Fibroblast of lung (primary cell): ENCODE measurements around the gene ILRUN. TPM values are rescaled to one million over a fixed set of nuclear protein-coding genes. Genes with fewer than 3 reads are reported as not detected.
"Not testable (repeated sequence)": the region's sequence is repeated elsewhere in the genome, so short reads cannot be mapped to it uniquely, and the experiment has no call there.

Experiments
- DNase-seq, 2 donors: peaks; one replicate each; pipeline versions ENCODE4 v3.0.0 to v3.0.0-alpha.2; 2010; ENCODE audit warnings: low read depth in 2 of 2
- H2AFZ ChIP-seq: 2 replicates; pipeline ENCODE4 v1.5.1; 2012; ENCODE audit warnings: low read length, control low read depth, inconsistent platforms
- H3K27ac ChIP-seq: 2 replicates; pipeline ENCODE4 v1.5.1; 2011; ENCODE audit warnings: low read length, control low read depth; ENCODE audit not compliant: insufficient read depth
- H3K27me3 ChIP-seq: 2 replicates; pipeline ENCODE4 v1.5.1; 2011; ENCODE audit warnings: mild to moderate bottlenecking, low read length; ENCODE audit not compliant: control insufficient read depth, insufficient read depth
- H3K36me3 ChIP-seq: 2 replicates; pipeline ENCODE4 v1.5.1; 2011; ENCODE audit warnings: low read length; ENCODE audit not compliant: control insufficient read depth, insufficient read depth
- H3K4me1 ChIP-seq: 2 replicates; pipeline ENCODE4 v1.5.1; 2011; ENCODE audit warnings: low read length; ENCODE audit not compliant: control insufficient read depth, insufficient read depth; ENCODE audit errors: extremely low read depth
- H3K4me2 ChIP-seq: 2 replicates; pipeline ENCODE4 v1.5.1; 2011; ENCODE audit warnings: low read length, control low read depth; ENCODE audit not compliant: insufficient read depth; ENCODE audit errors: extremely low read depth
- H3K4me3 ChIP-seq, 4 experiments: fragments of 200-600 bp in 1 of 4; sonication (generic) in 1 of 4; replicated peaks in 1 of 4; 2 replicates each; pipeline ENCODE4 v1.5.1; 2011 to 2016; ENCODE audit warnings: low read length in 4 of 4, low read depth in 3 of 4, mild to moderate bottlenecking in 3 of 4, control low read depth in 2 of 4, inconsistent platforms in 1 of 4, mixed read lengths in 1 of 4; ENCODE audit not compliant: insufficient read depth in 1 of 4; ENCODE audit errors: control extremely low read depth in 1 of 4
- H3K79me2 ChIP-seq: 2 replicates; pipeline ENCODE4 v1.5.1; 2012; ENCODE audit warnings: mild to moderate bottlenecking, low read length, inconsistent platforms; ENCODE audit not compliant: control insufficient read depth, insufficient read depth
- H3K9ac ChIP-seq: 2 replicates; pipeline ENCODE4 v1.5.1; 2011; ENCODE audit warnings: mild to moderate bottlenecking, low read length, control low read depth; ENCODE audit not compliant: insufficient read depth
- H3K9me3 ChIP-seq: 2 replicates; pipeline ENCODE4 v1.5.1; 2012; ENCODE audit warnings: low read depth, low read length; ENCODE audit not compliant: control insufficient read depth, insufficient read depth
- H4K20me1 ChIP-seq: 2 replicates; pipeline ENCODE4 v1.5.1; 2011; ENCODE audit warnings: low read length; ENCODE audit not compliant: control insufficient read depth, insufficient read depth; ENCODE audit errors: extremely low read depth
- EZH2 ChIP-seq: IDR thresholded peaks from 2 replicates; pipeline ENCODE4 v1.5.1; 2012; ENCODE audit warnings: low read length, control low read depth, mild to moderate bottlenecking; ENCODE audit errors: missing control alignments
- polyA plus RNA-seq, 2 donors: library from polyadenylated mRNA; depleted of rRNA in 1 of 2; stranded (reverse) in 1 of 2; unstranded in 1 of 2; fragments of >200 nt; gene quantifications; 2 replicates each; pipeline ENCODE4 v1.2.1, GENCODE V29; 2011 to 2012; ENCODE audit warnings: missing spikeins in 1 of 2
- total RNA-seq: library from RNA; depleted of rRNA; stranded (reverse); fragments of >200 nt; gene quantifications from 2 replicates; pipeline ENCODE4 v1.2.1, GENCODE V29; 2014
- TF ChIP-seq, protein P1 (sequence below), 2 donors: IDR thresholded peaks in 1 of 2; conservative IDR thresholded peaks in 1 of 2; 1 replicate in 1 of 2; 2 replicates in 1 of 2; pipeline ENCODE4 v1.5.1; 2011 to 2012; ENCODE audit warnings: low read length in 2 of 2, control low read depth in 1 of 2, inconsistent platforms in 1 of 2, low read depth in 1 of 2, mild to moderate bottlenecking in 1 of 2

The ILRUN gene
- total and polyA plus RNA-seq, 2 donors (not counting 1 experiment from before 2014, with no cell fraction given) = 44.1 to 60.1 TPM

DNA sequence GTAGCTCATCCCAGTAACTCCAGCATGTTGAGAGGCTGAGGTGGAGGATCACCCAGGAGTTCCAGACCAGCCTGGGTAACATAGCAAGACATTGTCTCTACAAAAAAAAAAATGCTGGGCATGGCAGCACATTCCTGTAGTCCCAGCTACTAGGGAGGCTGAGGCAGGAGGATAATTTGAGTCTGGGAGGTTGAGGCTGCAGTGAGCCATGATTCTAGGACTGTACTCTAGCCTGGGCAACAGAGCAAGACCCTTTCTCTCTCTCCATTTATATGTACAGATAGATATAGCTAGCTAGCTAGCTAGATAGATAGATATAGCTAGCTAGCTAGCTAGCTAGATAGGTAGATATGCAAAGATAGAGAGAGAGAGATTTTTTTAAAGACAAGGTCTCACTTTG is 20.4 kb downstream of the ILRUN start:
- Histone ChIP-seq H3K27ac (no peak overlapping the region), H3K36me3 (no peaks in the 10 kb centered on the region), H3K4me1 (peaks cover 19% of the 10 kb centered on the region), H3K27me3 (no peaks in the 10 kb centered on the region), H2AFZ (no peak overlapping the region), H3K9ac (no peak overlapping the region), H3K79me2 (peaks cover 43% of the 10 kb centered on the region), H4K20me1 (peaks cover 2% of the 10 kb centered on the region), H3K4me2 (no peak overlapping the region), H3K9me3 (no peaks in the 10 kb centered on the region), H3K4me3 (no peak overlapping the region)
- TF ChIP-seq, protein P1, sequence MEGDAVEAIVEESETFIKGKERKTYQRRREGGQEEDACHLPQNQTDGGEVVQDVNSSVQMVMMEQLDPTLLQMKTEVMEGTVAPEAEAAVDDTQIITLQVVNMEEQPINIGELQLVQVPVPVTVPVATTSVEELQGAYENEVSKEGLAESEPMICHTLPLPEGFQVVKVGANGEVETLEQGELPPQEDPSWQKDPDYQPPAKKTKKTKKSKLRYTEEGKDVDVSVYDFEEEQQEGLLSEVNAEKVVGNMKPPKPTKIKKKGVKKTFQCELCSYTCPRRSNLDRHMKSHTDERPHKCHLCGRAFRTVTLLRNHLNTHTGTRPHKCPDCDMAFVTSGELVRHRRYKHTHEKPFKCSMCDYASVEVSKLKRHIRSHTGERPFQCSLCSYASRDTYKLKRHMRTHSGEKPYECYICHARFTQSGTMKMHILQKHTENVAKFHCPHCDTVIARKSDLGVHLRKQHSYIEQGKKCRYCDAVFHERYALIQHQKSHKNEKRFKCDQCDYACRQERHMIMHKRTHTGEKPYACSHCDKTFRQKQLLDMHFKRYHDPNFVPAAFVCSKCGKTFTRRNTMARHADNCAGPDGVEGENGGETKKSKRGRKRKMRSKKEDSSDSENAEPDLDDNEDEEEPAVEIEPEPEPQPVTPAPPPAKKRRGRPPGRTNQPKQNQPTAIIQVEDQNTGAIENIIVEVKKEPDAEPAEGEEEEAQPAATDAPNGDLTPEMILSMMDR (conservative IDR thresholded peaks at IDR 0.05 in 1 of 2, IDR thresholded peaks at IDR 0.05 in 1 of 2; ENCODE audit: low read depth in 1 of 2, low read length in 2 of 2) = no peak
- TF ChIP-seq EZH2 = no peak
- no peak for DNase-seq

DNA sequence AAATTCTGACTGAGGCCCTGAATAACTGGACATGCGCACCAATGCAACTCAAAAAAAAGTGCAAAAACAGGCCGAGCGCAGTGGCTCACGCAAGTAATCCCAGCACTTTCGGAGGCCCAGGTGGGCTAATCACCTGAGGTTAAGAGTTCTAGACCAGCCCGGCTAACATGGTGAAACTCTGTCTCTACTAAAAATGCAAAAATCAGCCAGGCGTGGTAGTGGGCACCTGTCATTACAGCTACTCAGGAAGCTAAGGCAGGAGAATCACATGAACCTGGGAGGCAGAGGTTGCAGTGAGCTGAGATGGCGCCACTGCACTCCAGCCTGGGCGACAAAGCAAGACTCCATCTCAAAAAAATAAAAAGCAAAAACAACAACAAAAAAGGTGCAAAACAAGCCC is 21.6 kb downstream of the ILRUN start:
- peaks cover 50% of the 10 kb centered on the region for H3K79me2 ChIP-seq
- not testable (repeated sequence) for H3K9me3 ChIP-seq

DNA sequence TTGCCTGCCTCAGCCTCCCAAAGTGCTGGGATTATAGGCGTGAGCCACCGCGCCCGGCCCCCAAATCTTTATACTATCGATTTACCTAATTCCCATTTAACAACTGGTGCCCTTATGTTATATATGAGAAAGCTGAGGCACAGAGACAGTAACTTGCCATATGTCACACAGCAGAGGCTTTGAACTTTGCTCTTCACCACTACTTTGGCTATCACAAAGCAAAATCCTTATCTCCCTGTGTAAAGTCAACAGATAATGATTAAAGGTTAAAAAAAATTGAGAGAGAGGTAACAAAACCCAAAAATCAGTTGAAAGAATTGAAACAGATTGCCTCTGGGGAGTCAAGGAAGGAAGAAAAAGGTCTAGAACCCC is 22.3 kb downstream of the ILRUN start:
- no peak for TF ChIP-seq EZH2
- TF ChIP-seq, protein P1 (conservative IDR thresholded peaks at IDR 0.05 in 1 of 2, IDR thresholded peaks at IDR 0.05 in 1 of 2; ENCODE audit: low read depth in 1 of 2, low read length in 2 of 2) = no peak
- Histone ChIP-seq H3K4me1 (peaks cover 16% of the 10 kb centered on the region), H4K20me1 (no peaks in the 10 kb centered on the region), H3K79me2 (peaks cover 51% of the 10 kb centered on the region), H3K27ac (no peak overlapping the region), H3K4me2 (no peak overlapping the region), H3K9me3 (no peaks in the 10 kb centered on the region), H3K36me3 (no peaks in the 10 kb centered on the region), H2AFZ (no peak overlapping the region), H3K9ac (no peak overlapping the region), H3K4me3 (no peak overlapping the region), H3K27me3 (no peaks in the 10 kb centered on the region)
- no peak for DNase-seq

More for the DNA sequence above, 21.6 kb downstream of the ILRUN start:
- H4K20me1 ChIP-seq, H3K9ac ChIP-seq, H3K27me3 ChIP-seq, DNase-seq, H2AFZ ChIP-seq, H3K4me2 ChIP-seq, H3K4me3 ChIP-seq, H3K27ac ChIP-seq, H3K36me3 ChIP-seq: not testable (repeated sequence)
- peaks cover 19% of the 10 kb centered on the region for H3K4me1 ChIP-seq
